Measurements from ENCODE around the gene DNAJB6.

The DNAJB6 gene

GRCh38 chr7:157336383-157337315 is at the start of gene DNAJB6:
DNAJB6 (plus strand) TSS chr7:157337004; CDS start chr7:157358573, 21,569 bp downstream.
- DNase-seq (ENCODE audit: extremely low read depth, low read depth): peak; percentile 79
- TF ChIP-seq, protein P1, sequence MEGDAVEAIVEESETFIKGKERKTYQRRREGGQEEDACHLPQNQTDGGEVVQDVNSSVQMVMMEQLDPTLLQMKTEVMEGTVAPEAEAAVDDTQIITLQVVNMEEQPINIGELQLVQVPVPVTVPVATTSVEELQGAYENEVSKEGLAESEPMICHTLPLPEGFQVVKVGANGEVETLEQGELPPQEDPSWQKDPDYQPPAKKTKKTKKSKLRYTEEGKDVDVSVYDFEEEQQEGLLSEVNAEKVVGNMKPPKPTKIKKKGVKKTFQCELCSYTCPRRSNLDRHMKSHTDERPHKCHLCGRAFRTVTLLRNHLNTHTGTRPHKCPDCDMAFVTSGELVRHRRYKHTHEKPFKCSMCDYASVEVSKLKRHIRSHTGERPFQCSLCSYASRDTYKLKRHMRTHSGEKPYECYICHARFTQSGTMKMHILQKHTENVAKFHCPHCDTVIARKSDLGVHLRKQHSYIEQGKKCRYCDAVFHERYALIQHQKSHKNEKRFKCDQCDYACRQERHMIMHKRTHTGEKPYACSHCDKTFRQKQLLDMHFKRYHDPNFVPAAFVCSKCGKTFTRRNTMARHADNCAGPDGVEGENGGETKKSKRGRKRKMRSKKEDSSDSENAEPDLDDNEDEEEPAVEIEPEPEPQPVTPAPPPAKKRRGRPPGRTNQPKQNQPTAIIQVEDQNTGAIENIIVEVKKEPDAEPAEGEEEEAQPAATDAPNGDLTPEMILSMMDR (IDR thresholded peaks at IDR 0.05; ENCODE audit: low read depth, low read length): no peak

- TF ChIP-seq, protein P1 (IDR thresholded peaks at IDR 0.05; ENCODE audit: low read depth, low read length): no peak
- no peak for DNase-seq (ENCODE audit: extremely low read depth, low read depth)
Observed at GRCh38 chr7:157291404-157292080, 45.3 kb upstream of the DNAJB6 start.

GRCh38 chr7:157292258-157292657 is 44.5 kb upstream of the DNAJB6 start:
- DNase-seq (ENCODE audit: extremely low read depth, low read depth): no peak
- TF ChIP-seq, protein P1 (IDR thresholded peaks at IDR 0.05; ENCODE audit: low read depth, low read length): no peak

- no peak for DNase-seq (ENCODE audit: extremely low read depth, low read depth)
- TF ChIP-seq, protein P1 (IDR thresholded peaks at IDR 0.05; ENCODE audit: low read depth, low read length): no peak
Observed at GRCh38 chr7:157292770-157293412, 43.9 kb upstream of the DNAJB6 start.

DNA sequence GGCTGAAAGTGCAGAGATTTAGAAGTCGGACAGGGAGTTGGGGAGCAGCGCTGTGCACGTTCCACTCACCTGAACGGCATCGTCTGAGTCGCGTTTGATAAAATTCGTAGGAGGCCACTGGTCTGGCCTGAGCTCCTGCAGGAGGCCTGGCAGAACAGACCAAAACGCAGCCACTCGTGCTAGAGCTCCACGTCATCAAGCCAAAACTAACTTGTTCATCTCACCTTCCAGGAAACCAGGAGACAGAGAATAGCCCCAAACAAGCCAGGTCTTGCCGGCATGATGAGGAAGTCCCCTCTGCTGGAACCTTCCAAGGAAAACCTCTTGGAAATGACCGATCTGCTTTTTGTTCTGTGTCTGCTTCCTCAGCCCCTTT is 43.4 kb upstream of the DNAJB6 start:
- TF ChIP-seq, protein P1 (IDR thresholded peaks at IDR 0.05; ENCODE audit: low read depth, low read length): no peak
- DNase-seq (ENCODE audit: extremely low read depth, low read depth): no peak

GRCh38 chr7:157294773-157295172 is 42.0 kb upstream of the DNAJB6 start:
- no peak for DNase-seq (ENCODE audit: extremely low read depth, low read depth)
- TF ChIP-seq, protein P1 (IDR thresholded peaks at IDR 0.05; ENCODE audit: low read depth, low read length): no peak
